Endodermal cell (in vitro differentiated cells): Measurements from ENCODE around the gene NR4A3. TPM values are rescaled to one million over a fixed set of nuclear protein-coding genes. Genes with fewer than 3 reads are reported as not detected.

Source experiments
- DNase-seq: peaks from one replicate; pipeline ENCODE4 v3.0.0-alpha.2; 2017
- H3K27ac ChIP-seq: 2 replicates; pipeline ENCODE4 v1.5.1; 2013; ENCODE audit warnings: mild to moderate bottlenecking, low read depth, low read length, moderate library complexity
- H3K27me3 ChIP-seq: 2 replicates; pipeline ENCODE4 v1.6.1; 2013; ENCODE audit warnings: mild to moderate bottlenecking, low read length, moderate library complexity; ENCODE audit not compliant: insufficient read depth, control insufficient read depth, poor library complexity, severe bottlenecking
- H3K36me3 ChIP-seq: 2 replicates; pipeline ENCODE4 v1.7.0; 2013; ENCODE audit warnings: mild to moderate bottlenecking, low read length, moderate library complexity; ENCODE audit not compliant: control insufficient read depth, insufficient read depth
- H3K4me1 ChIP-seq: one replicate; pipeline ENCODE4 v1.7.0; 2013; ENCODE audit warnings: low read length; ENCODE audit not compliant: control insufficient read depth, insufficient read depth
- H3K4me3 ChIP-seq: 2 replicates; pipeline ENCODE4 v1.5.1; 2013; ENCODE audit warnings: mild to moderate bottlenecking, low read length, moderate library complexity
- H3K9ac ChIP-seq: 2 replicates; pipeline ENCODE4 v1.6.1; 2013; ENCODE audit warnings: mild to moderate bottlenecking, low read length, moderate library complexity; ENCODE audit not compliant: poor library complexity, severe bottlenecking; ENCODE audit errors: extremely low read depth
- H3K9me3 ChIP-seq: 2 replicates; pipeline ENCODE4 v1.6.1; 2013; ENCODE audit warnings: mild to moderate bottlenecking, low read length, moderate library complexity; ENCODE audit not compliant: control insufficient read depth
- H3K27ac Mint-ChIP-seq: 2 replicates; pipeline ENCODE4 v1.8.0; 2020; ENCODE audit warnings: mixed read lengths
- H3K27me3 Mint-ChIP-seq: 2 replicates; pipeline ENCODE4 v1.8.0; 2021; ENCODE audit warnings: mild to moderate bottlenecking, mixed read lengths; ENCODE audit not compliant: insufficient read depth
- H3K36me3 Mint-ChIP-seq: 2 replicates; pipeline ENCODE4 v1.8.0; 2020; ENCODE audit warnings: low read depth, mixed read lengths
- H3K4me1 Mint-ChIP-seq: 2 replicates; pipeline ENCODE4 v1.8.0; 2020; ENCODE audit warnings: mixed read lengths
- H3K4me3 Mint-ChIP-seq: 2 replicates; pipeline ENCODE4 v1.8.0; 2020; ENCODE audit warnings: mild to moderate bottlenecking, moderate library complexity, mixed read lengths
- H3K9me3 Mint-ChIP-seq: 2 replicates; pipeline ENCODE4 v1.8.0; 2020; ENCODE audit warnings: mild to moderate bottlenecking, mixed read lengths
- CTCF ChIP-seq: fragments of 200-600 bp; sonication (generic); conservative IDR thresholded peaks from 2 replicates; pipeline ENCODE4 v1.5.0; 2021; ENCODE audit warnings: antibody characterized with exemption, mild to moderate bottlenecking
- WGBS, 2 experiments: methylation state at CpG; one replicate each; pipeline versions ENCODE4 v1.1.5 to v1.1.7; 2013; ENCODE audit warnings: missing lambda C conversion rate in 2 of 2, mixed read lengths in 1 of 2; ENCODE audit not compliant: insufficient coverage in 1 of 2, insufficient read length in 1 of 2; 5-methylcytosine and 5-hydroxymethylcytosine counted together
- total RNA-seq, 2 donors: library from RNA; stranded (reverse); fragmentation: NEBNext Ultra II Directional in 1 of 2; extraction: Animal tissue kit (Norgen Biotek cat#: 25700) in 1 of 2; gene quantifications; 2 replicates in 1 of 2; 3 replicates in 1 of 2; pipeline ENCODE4 v1.2.1, GENCODE V29; 2021

Gene NR4A3
- total RNA-seq, 2 donors from 2014 or later: 0.37 to 0.75 TPM

GRCh38 chr9:99873943-99874584 is 52.4 kb downstream of the NR4A3 start:
- Mint-ChIP-seq H3K4me3 (no peak overlapping the region), H3K27me3 (no peaks in the 10 kb centered on the region), H3K27ac (no peak overlapping the region), H3K4me1 (peaks cover 18% of the 10 kb centered on the region), H3K36me3 (no peaks in the 10 kb centered on the region), H3K9me3 (no peaks in the 10 kb centered on the region)
- DNase-seq: no peak
- Histone ChIP-seq H3K9ac (no peak overlapping the region), H3K36me3 (no peaks in the 10 kb centered on the region), H3K4me1 (peaks cover 8% of the 10 kb centered on the region), H3K27ac (no peak overlapping the region), H3K27me3 (no peaks in the 10 kb centered on the region), H3K9me3 (no peaks in the 10 kb centered on the region), H3K4me3 (no peak overlapping the region)
- TF ChIP-seq CTCF: no peak
- 88 to 100% methylated on average over 2 to 4 of the region's 4 CpGs for WGBS, 2 experiments

DNA sequence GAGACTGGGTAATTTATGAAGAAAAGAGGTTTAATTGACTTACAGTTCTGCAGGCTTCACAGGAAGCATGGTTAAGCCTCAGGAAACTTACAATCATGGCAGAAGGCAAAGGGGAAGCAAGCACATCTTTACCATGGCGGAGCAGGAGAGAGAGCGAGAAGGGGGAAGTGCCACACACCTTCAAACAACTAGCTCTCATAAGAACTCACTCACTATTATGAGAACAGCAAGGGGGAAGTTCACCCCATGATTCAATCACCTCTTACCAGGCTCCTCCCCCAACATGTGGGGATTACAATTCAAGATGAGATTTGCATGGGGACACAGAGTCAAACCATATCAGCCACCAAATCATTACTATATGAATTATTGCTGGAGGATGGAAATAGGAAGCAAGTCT is 54.5 kb downstream of the NR4A3 start:
- no peak for DNase-seq
- no peak for TF ChIP-seq CTCF
- Mint-ChIP-seq H3K27me3 (no peaks in the 10 kb centered on the region), H3K27ac (no peak overlapping the region), H3K9me3 (peaks cover 2% of the 10 kb centered on the region), H3K4me1 (peaks cover 15% of the 10 kb centered on the region), H3K36me3 (no peaks in the 10 kb centered on the region), H3K4me3 (no peak overlapping the region)
- Histone ChIP-seq H3K27ac (no peak overlapping the region), H3K4me3 (no peak overlapping the region), H3K27me3 (no peaks in the 10 kb centered on the region), H3K4me1 (no peaks in the 10 kb centered on the region), H3K9me3 (no peaks in the 10 kb centered on the region), H3K9ac (no peak overlapping the region), H3K36me3 (no peaks in the 10 kb centered on the region)
- WGBS, 2 experiments: 90% methylated on average over 2 of the region's 2 CpGs; no CpG with 5 or more reads in 1 of the 2 experiments

DNA sequence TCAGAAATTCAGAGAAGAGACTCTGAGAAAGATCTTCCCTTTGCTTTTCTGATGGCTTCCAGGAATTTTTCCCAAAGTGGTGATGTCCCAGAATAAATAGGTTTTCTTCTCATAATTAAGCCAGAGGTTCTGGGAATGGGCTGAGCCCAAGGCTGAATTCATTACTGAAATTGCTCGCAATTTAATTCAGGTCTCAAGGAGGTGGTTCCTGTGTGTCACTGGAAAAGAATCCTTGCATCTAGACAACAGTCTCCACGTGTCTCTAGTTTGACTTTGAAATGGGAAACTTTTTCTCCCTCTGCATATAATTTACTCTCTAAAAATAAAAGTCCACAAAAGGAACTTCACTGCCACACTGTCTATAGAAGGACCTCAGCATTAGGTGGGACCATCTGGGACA is 57.0 kb downstream of the NR4A3 start:
- Histone ChIP-seq H3K4me1 (no peaks in the 10 kb centered on the region), H3K36me3 (no peaks in the 10 kb centered on the region), H3K27me3 (no peaks in the 10 kb centered on the region), H3K27ac (no peak overlapping the region), H3K9ac (no peak overlapping the region), H3K4me3 (no peak overlapping the region), H3K9me3 (no peaks in the 10 kb centered on the region)
- no peak for DNase-seq
- Mint-ChIP-seq H3K4me1 (peaks cover 15% of the 10 kb centered on the region), H3K9me3 (peaks cover 3% of the 10 kb centered on the region), H3K27me3 (no peaks in the 10 kb centered on the region), H3K4me3 (no peak overlapping the region), H3K27ac (no peak overlapping the region), H3K36me3 (no peaks in the 10 kb centered on the region)
- WGBS, 2 experiments: 75 to 80% methylated on average over 2 of the region's 2 CpGs
- no peak for TF ChIP-seq CTCF
